ENCODE results near the gene MCC. TPM values are rescaled to one million over a fixed set of nuclear protein-coding genes. Genes with fewer than 3 reads are reported as not detected.

Gene MCC
- total RNA-seq, 1 donor from 2014 or later: 22.7 TPM

DNA sequence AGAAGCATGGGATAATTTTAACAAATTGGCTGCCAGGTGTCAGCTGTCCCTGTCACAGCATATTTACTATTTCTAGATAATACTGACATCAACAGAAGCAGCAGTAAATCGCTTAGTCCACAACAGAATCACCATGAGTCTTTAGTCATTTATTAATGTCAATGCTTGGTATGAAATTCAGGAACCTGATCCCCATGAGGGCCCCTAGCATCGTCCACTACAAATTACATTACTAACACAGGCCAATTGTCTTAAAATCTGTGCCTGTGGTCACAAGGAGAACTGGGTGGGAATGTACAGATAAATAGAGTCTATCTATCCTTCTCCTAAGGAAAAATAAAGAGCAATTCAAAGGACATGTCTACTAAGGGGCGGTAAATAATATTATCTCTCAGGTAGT, 129.6 kb downstream of the MCC start:
- Mint-ChIP-seq H3K27ac (ENCODE audit: unreplicated experiment) (no peak overlapping the region), H3K9me3 (ENCODE audit: unreplicated experiment) (peaks cover 4% of the 10 kb centered on the region), H3K36me3 (ENCODE audit: low read depth, unreplicated experiment) (peaks cover 6% of the 10 kb centered on the region), H3K4me3 (ENCODE audit: unreplicated experiment) (no peak overlapping the region), H3K27me3 (ENCODE audit: unreplicated experiment) (no peaks in the 10 kb centered on the region), H3K4me1 (ENCODE audit: unreplicated experiment) (peaks cover 8% of the 10 kb centered on the region)
- TF ChIP-seq, protein P1, sequence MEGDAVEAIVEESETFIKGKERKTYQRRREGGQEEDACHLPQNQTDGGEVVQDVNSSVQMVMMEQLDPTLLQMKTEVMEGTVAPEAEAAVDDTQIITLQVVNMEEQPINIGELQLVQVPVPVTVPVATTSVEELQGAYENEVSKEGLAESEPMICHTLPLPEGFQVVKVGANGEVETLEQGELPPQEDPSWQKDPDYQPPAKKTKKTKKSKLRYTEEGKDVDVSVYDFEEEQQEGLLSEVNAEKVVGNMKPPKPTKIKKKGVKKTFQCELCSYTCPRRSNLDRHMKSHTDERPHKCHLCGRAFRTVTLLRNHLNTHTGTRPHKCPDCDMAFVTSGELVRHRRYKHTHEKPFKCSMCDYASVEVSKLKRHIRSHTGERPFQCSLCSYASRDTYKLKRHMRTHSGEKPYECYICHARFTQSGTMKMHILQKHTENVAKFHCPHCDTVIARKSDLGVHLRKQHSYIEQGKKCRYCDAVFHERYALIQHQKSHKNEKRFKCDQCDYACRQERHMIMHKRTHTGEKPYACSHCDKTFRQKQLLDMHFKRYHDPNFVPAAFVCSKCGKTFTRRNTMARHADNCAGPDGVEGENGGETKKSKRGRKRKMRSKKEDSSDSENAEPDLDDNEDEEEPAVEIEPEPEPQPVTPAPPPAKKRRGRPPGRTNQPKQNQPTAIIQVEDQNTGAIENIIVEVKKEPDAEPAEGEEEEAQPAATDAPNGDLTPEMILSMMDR (IDR thresholded peaks at IDR 0.05; ENCODE audit: unreplicated experiment): no peak
- DNase-seq (ENCODE audit: low spot score): no peak

DNA sequence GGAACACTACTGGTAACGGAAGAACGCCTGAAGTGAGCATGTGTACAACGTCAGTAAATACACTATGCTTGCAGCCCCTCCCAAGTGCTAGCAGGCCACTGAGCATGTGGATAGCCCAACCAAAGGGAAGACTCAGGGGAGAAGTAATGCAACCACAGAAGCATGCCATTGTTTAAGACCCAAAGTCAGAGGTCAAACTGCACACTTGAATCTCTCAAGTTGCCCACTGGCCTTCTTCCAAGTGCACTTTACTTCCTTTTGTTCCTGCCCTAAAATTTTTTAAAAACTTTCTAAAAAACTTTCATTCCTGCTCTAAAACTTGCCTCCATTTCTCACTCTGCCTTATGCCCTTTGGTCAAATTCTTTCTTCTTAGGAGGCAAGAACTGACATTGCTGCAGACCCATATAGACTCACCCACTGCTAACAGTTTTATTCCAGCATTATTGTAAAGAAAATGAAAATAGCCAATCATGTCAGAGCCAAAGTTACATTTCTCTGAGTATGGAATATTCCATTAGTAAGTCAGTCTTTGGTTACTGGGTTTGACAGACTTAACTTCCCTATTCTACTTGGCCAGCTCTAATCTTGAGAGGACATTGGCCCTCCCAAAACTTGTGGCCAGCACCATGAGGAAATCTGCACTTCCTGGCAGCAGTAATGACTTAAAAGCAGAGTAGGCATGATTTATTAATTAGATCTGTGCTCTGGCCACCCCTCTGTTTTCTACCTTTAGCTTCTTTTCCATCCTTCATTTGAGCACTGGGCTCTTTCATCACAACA, 130.4 kb downstream of the MCC start:
- DNase-seq (ENCODE audit: low spot score): no peak
- Mint-ChIP-seq H3K36me3 (ENCODE audit: low read depth, unreplicated experiment) (no peaks in the 10 kb centered on the region), H3K4me3 (ENCODE audit: unreplicated experiment) (no peak overlapping the region), H3K27me3 (ENCODE audit: unreplicated experiment) (no peaks in the 10 kb centered on the region), H3K9me3 (ENCODE audit: unreplicated experiment) (no peaks in the 10 kb centered on the region), H3K4me1 (ENCODE audit: unreplicated experiment) (peaks cover 8% of the 10 kb centered on the region), H3K27ac (ENCODE audit: unreplicated experiment) (no peak overlapping the region)
- TF ChIP-seq, protein P1 (IDR thresholded peaks at IDR 0.05; ENCODE audit: unreplicated experiment): no peak

DNA sequence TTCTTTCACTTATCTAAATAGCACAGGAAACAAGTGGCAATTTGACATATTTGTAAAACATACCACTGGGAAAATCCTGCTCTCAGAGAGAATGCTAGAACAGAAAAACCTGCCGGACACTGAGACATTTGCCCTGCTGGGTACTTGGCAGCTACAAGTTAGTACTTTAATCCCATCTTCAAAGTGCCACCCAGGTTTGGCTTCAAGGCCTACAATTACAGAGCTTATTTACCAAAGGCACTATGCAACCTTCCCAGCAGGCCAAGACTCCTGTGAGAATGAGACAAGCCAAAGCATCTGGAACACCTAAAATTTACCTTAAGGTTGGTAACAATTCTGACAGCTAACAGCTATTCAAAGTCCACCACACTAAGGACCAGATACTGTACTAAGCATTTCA, 131.8 kb downstream of the MCC start:
- Mint-ChIP-seq H3K4me3 (ENCODE audit: unreplicated experiment) (no peak overlapping the region), H3K36me3 (ENCODE audit: low read depth, unreplicated experiment) (no peaks in the 10 kb centered on the region), H3K27me3 (ENCODE audit: unreplicated experiment) (no peaks in the 10 kb centered on the region), H3K4me1 (ENCODE audit: unreplicated experiment) (peaks cover 8% of the 10 kb centered on the region), H3K27ac (ENCODE audit: unreplicated experiment) (no peak overlapping the region), H3K9me3 (ENCODE audit: unreplicated experiment) (no peaks in the 10 kb centered on the region)
- TF ChIP-seq, protein P1 (IDR thresholded peaks at IDR 0.05; ENCODE audit: unreplicated experiment): no peak
- DNase-seq (ENCODE audit: low spot score): no peak

DNA sequence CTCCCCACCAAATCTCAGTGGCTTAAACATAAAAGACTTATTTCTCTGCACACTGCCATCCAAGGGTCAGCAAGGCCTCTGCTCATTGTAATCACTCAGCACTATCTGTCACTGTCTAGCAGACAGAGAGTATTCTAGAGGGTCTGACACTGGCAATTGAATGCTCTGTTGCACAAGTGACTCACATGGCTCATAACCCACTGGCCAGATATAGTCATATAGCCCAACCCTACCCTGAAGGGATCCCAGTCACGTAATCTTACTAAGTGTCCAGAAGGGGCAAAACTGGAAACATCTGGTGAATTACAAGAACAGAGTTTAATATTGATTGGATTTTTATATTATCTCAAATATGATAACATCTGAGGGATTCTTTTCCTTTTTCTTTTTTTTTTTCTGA, 134.2 kb downstream of the MCC start:
- Mint-ChIP-seq H3K36me3 (ENCODE audit: low read depth, unreplicated experiment) (no peaks in the 10 kb centered on the region), H3K4me3 (ENCODE audit: unreplicated experiment) (no peak overlapping the region), H3K9me3 (ENCODE audit: unreplicated experiment) (no peaks in the 10 kb centered on the region), H3K27ac (ENCODE audit: unreplicated experiment) (no peak overlapping the region), H3K4me1 (ENCODE audit: unreplicated experiment) (peaks cover 8% of the 10 kb centered on the region), H3K27me3 (ENCODE audit: unreplicated experiment) (no peaks in the 10 kb centered on the region)
- no peak for DNase-seq (ENCODE audit: low spot score)
- TF ChIP-seq, protein P1 (IDR thresholded peaks at IDR 0.05; ENCODE audit: unreplicated experiment): no peak

DNA sequence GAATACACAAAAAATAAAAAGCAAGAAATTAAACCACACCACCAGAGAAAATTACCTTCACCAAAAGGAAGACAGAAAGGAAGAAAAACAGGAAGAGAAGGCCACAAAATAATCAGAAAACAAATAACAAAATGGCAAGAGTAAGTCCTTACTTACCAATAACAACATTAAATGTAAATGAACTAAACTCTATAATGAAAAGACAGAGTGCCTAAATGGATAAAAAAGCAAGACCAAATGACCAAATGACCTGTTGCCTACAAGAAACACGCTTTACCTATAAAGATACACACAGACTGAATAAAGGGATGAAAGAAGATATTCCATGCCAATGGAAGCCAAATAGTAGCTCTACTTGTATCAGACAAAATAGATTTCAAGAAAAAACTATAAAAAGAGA, 140.7 kb downstream of the MCC start:
- no peak for DNase-seq (ENCODE audit: low spot score)
- no peaks in the 10 kb centered on the region for H3K27me3 Mint-ChIP-seq (ENCODE audit: unreplicated experiment)
- no peak overlapping the region for H3K27ac Mint-ChIP-seq (ENCODE audit: unreplicated experiment)
- TF ChIP-seq, protein P1 (IDR thresholded peaks at IDR 0.05; ENCODE audit: unreplicated experiment): no peak
- H3K9me3 Mint-ChIP-seq (ENCODE audit: unreplicated experiment): no peaks in the 10 kb centered on the region
- no peak overlapping the region for H3K4me3 Mint-ChIP-seq (ENCODE audit: unreplicated experiment)
- H3K4me1 Mint-ChIP-seq (ENCODE audit: unreplicated experiment): no peaks in the 10 kb centered on the region
- H3K36me3 Mint-ChIP-seq (ENCODE audit: low read depth, unreplicated experiment): no peaks in the 10 kb centered on the region

Measured in endothelial cell (in vitro differentiated cells).